Measurements from ENCODE around the gene LBH. TPM values are rescaled to one million over a fixed set of nuclear protein-coding genes. Genes with fewer than 3 reads are reported as not detected.

LBH gene
- total RNA-seq, 1 experiment from 2014 or later = 1.2 TPM

GRCh38 chr2:30300456-30301221 is 69.3 kb downstream of the LBH start (continued):
- TF ChIP-seq ATF3 (IDR thresholded peaks at IDR 0.05) (no peak), CEBPB (IDR thresholded peaks at IDR 0.05; ENCODE audit: low read depth) (no peak), ZNF274 (IDR thresholded peaks at IDR 0.05; ENCODE audit: low read depth, low read length) (no peak), ZFX (IDR thresholded peaks at IDR 0.05) (no peak), MAX (IDR thresholded peaks at IDR 0.05) (no peak)

GRCh38 chr2:30301551-30301950 is 70.2 kb downstream of the LBH start:
- Histone ChIP-seq H3K9ac (ENCODE audit: low read length) (no peak overlapping the region), H3K27ac (ENCODE audit: low read depth, low read length) (no peak overlapping the region), H3K4me2 (ENCODE audit: low read length) (no peak overlapping the region), H3K4me1 (ENCODE audit: control insufficient read depth in 1 of 2, insufficient read depth in 2 of 2, low read length in 2 of 2) (no peaks in the 10 kb centered on the region), H4K20me1 (ENCODE audit: insufficient read depth) (no peaks in the 10 kb centered on the region), H3K79me2 (ENCODE audit: insufficient read depth, low read length) (no peaks in the 10 kb centered on the region), H3K9me3 (ENCODE audit: control insufficient read depth in 1 of 2, insufficient read depth in 1 of 2, low read depth in 1 of 2, low read length in 2 of 2) (no peaks in the 10 kb centered on the region), H3K9me2 (ENCODE audit: insufficient read depth) (no peaks in the 10 kb centered on the region), H2AFZ (ENCODE audit: low read depth, low read length, poor library complexity, severe bottlenecking) (no peak overlapping the region), H3K36me3 (ENCODE audit: control insufficient read depth in 1 of 2, insufficient read depth in 2 of 2, low read length in 2 of 2) (no peaks in the 10 kb centered on the region), H3K4me3 (replicated peaks in 1 of 2; ENCODE audit: low read depth in 1 of 2, low read length in 2 of 2) (no peak overlapping the region), H3K27me3 (ENCODE audit: insufficient read depth, low read length) (no peaks in the 10 kb centered on the region)
- ATAC-seq (no peak), DNase-seq (ENCODE audit: low read depth, low spot score) (no peak)
- POLR2A ChIA-PET = no interaction called here
- CTCF ChIA-PET = no interaction called here
- TF ChIP-seq FOSL1 (IDR thresholded peaks at IDR 0.05; ENCODE audit: low read depth) = no peak
- no peak for TF ChIP-seq POLR2AphosphoS5 (IDR thresholded peaks at IDR 0.05; ENCODE audit: low read depth, low read length)
- TF ChIP-seq MAX (IDR thresholded peaks at IDR 0.05) = no peak
- no peak for TF ChIP-seq SIN3A (IDR thresholded peaks at IDR 0.05; ENCODE audit: low read depth)
- TF ChIP-seq CBX3 (IDR thresholded peaks at IDR 0.05; ENCODE audit: low read depth) = no peak
- TF ChIP-seq ELF1 (IDR thresholded peaks at IDR 0.05; ENCODE audit: borderline replicate concordance, low read depth) = no peak
- no peak for TF ChIP-seq EZH2 (IDR thresholded peaks at IDR 0.05)
- TF ChIP-seq TCF7L2 (IDR thresholded peaks at IDR 0.05; ENCODE audit: borderline replicate concordance, extremely low read depth, insufficient read depth, insufficient read length) = no peak
- no peak for TF ChIP-seq JUND (IDR thresholded peaks at IDR 0.05)
- no peak for TF ChIP-seq EZH2phosphoT487 (IDR thresholded peaks at IDR 0.05; ENCODE audit: borderline replicate concordance)
- no peak for TF ChIP-seq SP1 (IDR thresholded peaks at IDR 0.05; ENCODE audit: low read depth)
- TF ChIP-seq POLR2A (IDR thresholded peaks at IDR 0.05; ENCODE audit: borderline replicate concordance, extremely low read depth, insufficient read depth, insufficient read length) = no peak
- TF ChIP-seq ZBTB33 (IDR thresholded peaks at IDR 0.05; ENCODE audit: extremely low read depth, insufficient replicate concordance, low read length) = no peak
- no peak for TF ChIP-seq YY1 (IDR thresholded peaks at IDR 0.05; ENCODE audit: extremely low read depth, insufficient replicate concordance, low read depth, low read length)
- no peak for TF ChIP-seq ATF3 (IDR thresholded peaks at IDR 0.05)
- BruUV-seq (replicated peaks) = no TSS peak
- intact Hi-C loops (cut with micrococcal nuclease) = no loop called here
- RAD21 ChIA-PET (ENCODE audit: low non-redundant PET in 1 of 2, low total read pairs in 2 of 2, uncharacterized antibody in 2 of 2, unreplicated experiment in 2 of 2) = no interaction called here
